DOHH2 (cell line): Measurements from ENCODE around the gene FAM50A.

ENCODE experiments used
- EZH2phosphoT487 ChIP-seq: fragments of 200-600 bp; sonication (generic); IDR thresholded peaks from 2 replicates; pipeline ENCODE4 v1.6.1; 2017; ENCODE audit warnings: borderline replicate concordance, mild to moderate bottlenecking, antibody characterized with exemption, low read length, moderate library complexity, mixed read lengths
- TF ChIP-seq, protein P1 (sequence below): fragments of 200-600 bp; sonication (generic); IDR thresholded peaks from one replicate; pipeline ENCODE4 v1.5.1; 2014; ENCODE audit warnings: antibody characterized with exemption, mild to moderate bottlenecking, low read depth, low read length; ENCODE audit not compliant: poor library complexity, severe bottlenecking

DNA sequence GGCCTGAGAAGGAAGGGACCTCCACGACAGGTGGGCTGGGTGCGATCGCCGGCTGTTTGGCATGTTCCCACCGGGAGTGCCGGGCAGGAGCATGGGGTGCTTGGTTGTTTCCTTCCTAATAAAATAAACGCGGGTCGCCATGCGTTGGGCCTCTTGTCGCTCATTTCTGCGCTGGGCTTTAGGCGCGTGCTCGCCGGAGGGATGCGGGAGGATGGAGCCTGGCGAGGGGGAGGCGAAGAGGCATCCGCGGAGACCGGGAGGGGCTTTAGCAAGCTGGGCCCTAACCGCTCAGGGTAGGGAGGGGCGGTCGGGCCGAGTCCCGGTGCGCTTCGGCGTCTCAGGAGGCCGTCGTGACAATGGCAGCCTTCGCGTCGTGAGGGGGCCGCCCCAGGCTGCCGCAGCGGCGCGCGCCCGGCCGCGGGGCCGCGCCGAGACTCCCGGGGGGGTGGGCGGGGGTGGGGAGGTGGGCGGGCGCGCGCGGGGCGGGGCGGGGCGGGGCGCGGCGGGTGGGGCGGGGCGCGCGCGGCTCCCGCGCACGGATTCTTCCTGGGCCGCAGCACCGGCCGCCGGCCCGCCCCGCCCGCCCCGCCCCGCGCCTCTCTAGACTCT is 7.5 kb upstream of the FAM50A start:
- TF ChIP-seq, protein P1, sequence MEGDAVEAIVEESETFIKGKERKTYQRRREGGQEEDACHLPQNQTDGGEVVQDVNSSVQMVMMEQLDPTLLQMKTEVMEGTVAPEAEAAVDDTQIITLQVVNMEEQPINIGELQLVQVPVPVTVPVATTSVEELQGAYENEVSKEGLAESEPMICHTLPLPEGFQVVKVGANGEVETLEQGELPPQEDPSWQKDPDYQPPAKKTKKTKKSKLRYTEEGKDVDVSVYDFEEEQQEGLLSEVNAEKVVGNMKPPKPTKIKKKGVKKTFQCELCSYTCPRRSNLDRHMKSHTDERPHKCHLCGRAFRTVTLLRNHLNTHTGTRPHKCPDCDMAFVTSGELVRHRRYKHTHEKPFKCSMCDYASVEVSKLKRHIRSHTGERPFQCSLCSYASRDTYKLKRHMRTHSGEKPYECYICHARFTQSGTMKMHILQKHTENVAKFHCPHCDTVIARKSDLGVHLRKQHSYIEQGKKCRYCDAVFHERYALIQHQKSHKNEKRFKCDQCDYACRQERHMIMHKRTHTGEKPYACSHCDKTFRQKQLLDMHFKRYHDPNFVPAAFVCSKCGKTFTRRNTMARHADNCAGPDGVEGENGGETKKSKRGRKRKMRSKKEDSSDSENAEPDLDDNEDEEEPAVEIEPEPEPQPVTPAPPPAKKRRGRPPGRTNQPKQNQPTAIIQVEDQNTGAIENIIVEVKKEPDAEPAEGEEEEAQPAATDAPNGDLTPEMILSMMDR = no peak
- TF ChIP-seq EZH2phosphoT487 = no peak
